Eye (tissue), 1 donor: ENCODE measurements around the gene GORASP2.
A peak's percentile ranks its signal among the peaks of the same experiment; 100 is the strongest.
"Not testable (repeated sequence)": the region's sequence is repeated elsewhere in the genome, so short reads cannot be mapped to it uniquely, and the experiment has no call there.

Experiments used
- DNase-seq: peaks from one replicate; pipeline ENCODE4 v3.0.0-alpha.2; 2015

GORASP2 gene

GRCh38 chr2:170928824-170929685 is at the start of gene GORASP2:
GORASP2 (plus strand) TSS chr2:170929253; CDS start chr2:170929341, 88 bp downstream.
- peak; percentile 99 for DNase-seq

DNA sequence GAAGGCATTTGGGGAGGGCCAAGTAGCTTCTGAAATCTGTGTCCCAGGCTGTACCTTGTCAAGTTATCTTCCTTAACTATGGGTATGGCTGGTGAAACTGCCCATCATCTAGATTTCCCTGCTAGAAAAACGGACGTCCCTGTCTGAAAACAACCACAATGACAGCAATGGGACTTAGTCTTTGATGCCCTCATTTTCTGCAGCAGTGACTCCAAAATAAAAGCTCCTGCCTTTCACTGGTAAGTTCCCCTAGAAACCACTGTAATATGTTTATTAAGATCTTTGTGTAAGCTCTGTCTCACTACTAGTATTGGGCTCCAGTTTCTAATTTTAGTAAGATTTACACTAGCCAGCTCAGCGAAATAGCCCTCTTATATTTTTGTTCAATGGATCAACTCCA is 47.2 kb upstream of the GORASP2 start:
- no peak for DNase-seq

DNA sequence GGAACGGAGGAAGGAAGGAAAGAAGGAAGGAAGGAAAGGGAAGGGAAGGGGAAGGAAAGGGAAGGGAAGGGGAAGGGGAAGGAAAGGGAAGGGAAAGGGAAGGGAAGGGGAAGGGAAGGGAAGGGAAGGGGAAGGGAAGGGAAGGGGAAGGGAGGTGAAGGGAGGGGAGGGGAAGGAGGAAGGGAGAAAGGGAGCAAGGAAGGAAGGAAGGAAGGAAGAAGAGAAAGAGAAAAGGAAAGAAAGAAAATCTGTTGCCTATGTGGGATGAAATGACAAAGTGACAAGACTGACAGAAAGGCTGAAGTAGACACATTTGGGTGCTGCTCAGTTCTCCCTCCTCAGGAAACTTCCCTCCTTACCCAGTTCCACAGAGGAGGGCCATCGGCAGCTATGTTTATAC is 46.3 kb upstream of the GORASP2 start:
- DNase-seq = no peak

GRCh38 chr2:170883683-170884082 is 45.4 kb upstream of the GORASP2 start:
- no peak for DNase-seq

DNA sequence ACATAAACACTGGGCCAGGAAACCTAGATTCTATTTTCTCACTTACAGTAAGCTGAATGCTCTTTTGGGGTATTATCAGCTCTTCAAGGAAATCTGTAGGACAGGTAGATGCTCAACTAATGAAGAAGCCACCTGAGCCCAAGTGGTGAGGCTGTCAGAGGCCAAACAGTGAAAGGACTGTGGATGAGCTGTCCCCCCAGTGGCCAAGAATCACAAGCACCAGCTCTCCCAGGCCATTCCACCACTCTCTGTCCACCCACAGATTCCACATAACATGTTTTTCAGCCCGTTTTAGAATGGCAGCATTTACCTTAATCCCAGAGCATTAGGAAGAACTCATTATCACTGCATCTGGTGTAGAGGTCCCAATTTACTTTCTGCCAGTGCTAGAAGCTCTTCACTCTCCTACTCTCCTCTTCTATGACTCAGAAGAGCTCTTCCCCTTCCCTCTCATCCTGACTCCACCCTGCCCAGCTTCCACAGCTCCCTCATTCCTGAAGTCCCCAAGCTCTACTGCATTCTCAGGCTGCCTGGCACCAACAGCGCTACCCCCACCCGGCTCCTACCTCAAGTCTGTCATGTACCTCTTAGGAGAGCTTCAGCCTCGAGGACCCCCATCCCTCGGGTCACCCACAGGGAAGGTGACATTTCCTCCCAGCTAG is 43.8 kb upstream of the GORASP2 start:
- DNase-seq = no peak

DNA sequence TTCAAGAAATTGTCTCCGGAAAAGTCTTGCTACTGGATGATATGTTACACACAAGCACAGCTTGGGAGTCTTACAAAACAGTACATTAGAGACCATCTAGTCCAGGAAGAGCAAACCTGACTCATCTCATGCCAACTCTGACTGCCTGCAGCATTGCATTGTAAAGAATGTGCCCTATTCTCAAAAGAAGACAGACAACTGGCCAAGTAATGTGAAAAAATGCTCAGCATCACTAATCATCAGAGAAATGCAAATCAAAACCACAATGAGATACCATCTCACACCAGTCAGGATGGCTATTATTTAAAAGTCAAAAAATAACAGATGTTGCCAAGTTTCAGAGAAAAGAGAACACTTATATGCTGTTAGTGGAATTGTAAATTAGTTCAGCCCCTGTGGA is 42.7 kb upstream of the GORASP2 start:
- DNase-seq = peak; percentile 6

- DNase-seq = no peak
Measured at GRCh38 chr2:170887496-170887895, 41.6 kb upstream of the GORASP2 start.

GRCh38 chr2:170887896-170888295 is 41.2 kb upstream of the GORASP2 start:
- no peak for DNase-seq

DNA sequence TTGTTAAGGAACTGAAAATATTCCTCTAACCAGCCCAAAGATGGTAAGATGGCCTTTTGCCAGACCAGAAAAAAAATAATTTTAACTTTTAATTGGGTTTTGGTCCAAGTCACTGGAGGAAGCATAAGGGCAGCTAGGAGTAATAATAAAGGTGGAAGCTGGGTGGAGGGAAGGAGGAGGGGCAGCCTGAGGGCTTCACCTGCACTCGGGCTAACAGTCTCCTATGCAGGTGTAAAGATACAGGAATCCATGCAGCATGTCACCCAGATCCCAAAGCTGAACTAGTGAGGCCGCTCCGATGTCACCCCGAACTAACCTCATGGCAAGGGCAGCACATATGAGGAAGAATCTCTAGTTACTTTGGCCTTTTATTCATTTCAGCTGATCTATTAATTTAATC is 37.2 kb upstream of the GORASP2 start:
- no peak for DNase-seq

- DNase-seq = no peak
Measured at GRCh38 chr2:170892391-170892951, 36.6 kb upstream of the GORASP2 start.

- no peak for DNase-seq
Measured at GRCh38 chr2:170895023-170895757, 33.9 kb upstream of the GORASP2 start.

GRCh38 chr2:170896622-170897021 is 32.4 kb upstream of the GORASP2 start:
- DNase-seq = no peak

- no peak for DNase-seq
Measured at GRCh38 chr2:170897108-170897507, 31.9 kb upstream of the GORASP2 start.

DNA sequence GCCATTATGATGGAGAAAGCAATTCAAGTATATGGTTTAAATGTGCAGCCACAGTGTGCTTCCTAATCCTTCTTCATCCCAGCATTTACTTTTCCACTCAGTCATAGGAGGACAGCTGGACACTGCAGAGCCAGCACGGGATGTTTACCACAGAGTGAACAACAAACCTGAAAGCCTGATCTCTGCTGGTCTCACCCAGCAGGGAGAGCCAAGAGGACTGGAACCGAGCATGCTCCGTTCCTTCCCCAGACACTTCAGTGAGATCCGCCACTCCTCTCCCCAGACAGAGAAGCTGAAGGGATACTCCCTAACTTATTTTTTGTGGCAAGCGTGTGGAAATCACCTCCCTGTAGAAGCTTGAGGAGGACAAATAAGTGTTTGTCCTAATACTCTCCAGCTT is 23.2 kb upstream of the GORASP2 start:
- DNase-seq = no peak

DNA sequence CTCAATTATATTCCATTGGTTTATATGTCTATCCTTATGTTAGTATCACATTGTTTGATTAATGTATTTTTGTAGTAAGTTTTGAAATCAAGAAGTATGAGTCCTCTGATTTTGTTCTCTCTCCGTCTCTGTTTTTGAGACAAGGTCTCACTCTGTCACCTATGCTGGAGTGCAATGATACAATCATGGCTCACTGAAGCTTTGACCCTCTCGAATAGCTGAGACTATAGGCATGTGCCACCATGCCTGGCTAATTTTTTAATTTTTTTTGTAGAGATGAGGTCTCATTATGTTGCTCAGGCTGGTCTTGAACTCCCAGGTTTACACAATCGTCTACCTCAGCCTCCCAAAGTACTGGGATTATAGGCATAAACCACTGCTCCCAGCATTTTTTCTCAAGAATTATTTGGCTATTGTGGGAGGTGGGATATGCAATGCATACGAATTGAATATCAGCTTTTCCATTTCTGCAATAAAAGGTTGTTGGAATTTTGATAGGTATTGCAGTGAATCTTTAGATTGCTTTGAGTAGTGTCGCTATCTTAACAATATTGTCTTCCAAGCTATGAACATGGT is 17.7 kb upstream of the GORASP2 start:
- DNase-seq = no peak

- DNase-seq = not testable (repeated sequence)
Measured at GRCh38 chr2:170914994-170915666, 13.9 kb upstream of the GORASP2 start.

GRCh38 chr2:170917219-170917913 is 11.7 kb upstream of the GORASP2 start:
- DNase-seq = no peak

DNA sequence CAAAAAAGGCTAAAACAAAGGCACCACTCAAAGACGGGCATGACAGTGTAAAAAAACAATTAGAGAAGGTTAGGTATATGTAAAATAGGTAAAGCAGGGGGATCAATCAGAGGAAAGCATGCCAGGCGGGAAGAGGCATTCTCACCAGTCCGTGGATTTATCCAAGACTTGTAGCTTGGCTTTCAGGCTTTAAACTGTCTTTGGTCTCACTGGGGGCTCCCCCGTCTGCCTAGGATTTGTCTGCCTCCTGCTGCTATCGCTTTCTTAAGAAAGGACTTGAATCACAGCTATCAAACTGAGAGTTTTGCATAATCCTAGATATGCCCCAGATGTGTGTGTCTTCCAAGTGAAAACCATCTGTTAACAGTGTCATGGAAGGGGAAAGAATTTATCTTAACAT is 11.1 kb upstream of the GORASP2 start:
- DNase-seq = no peak

- not testable (repeated sequence) for DNase-seq
Measured at GRCh38 chr2:170921873-170922272, 7.2 kb upstream of the GORASP2 start.

GRCh38 chr2:170922634-170923494 is 6.2 kb upstream of the GORASP2 start:
- DNase-seq = no peak

DNA sequence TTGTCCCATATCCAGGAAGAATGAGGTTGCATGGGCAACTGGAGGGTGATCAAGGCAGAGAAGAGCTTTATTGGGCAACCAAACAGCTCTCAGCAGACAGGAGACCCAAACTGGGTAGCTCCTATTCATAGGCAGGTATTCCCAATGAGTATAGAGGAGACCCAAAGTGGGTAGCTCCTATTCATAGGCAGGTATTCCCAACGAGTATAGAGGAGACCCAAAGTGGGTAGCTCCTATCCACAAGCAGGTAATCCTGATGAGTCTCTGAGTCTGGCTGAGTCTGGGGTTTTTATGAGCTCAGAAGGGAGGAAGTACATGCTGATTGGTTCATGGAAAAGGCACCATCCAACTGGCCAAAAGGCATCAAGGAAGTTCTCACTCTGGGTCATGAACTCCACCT is 5.3 kb upstream of the GORASP2 start:
- no peak for DNase-seq
